ENCODE measurements around the gene ITPRIP. TPM values are rescaled to one million over a fixed set of nuclear protein-coding genes. Genes with fewer than 3 reads are reported as not detected.

The ITPRIP gene
- total RNA-seq, 4 donors from 2014 or later = 77.8 to 182 (median 141) TPM

GRCh38 chr10:104339469-104340110, 1.3 kb upstream of the ITPRIP start:
- no peak overlapping the region for H3K4me3 ChIP-seq (ENCODE audit: low read depth, poor library complexity, severe bottlenecking)
- intact Hi-C loops (cut with DNase I; ENCODE audit: low total_unique reads) = no loop called here
- peak in 1 of 2 donors; percentile 73 for DNase-seq (ENCODE audit: low spot score in 2 of 2)
- TF ChIP-seq CTCF (IDR thresholded peaks at IDR 0.05) (no peak), POLR2A (IDR thresholded peaks at IDR 0.05) (no peak)
- WGBS, 2 donors = 5 to 11% methylated on average over 11 of the region's 11 CpGs

GRCh38 chr10:104337521-104337984, 712 bp downstream of the ITPRIP start:
- no peak for TF ChIP-seq CTCF (IDR thresholded peaks at IDR 0.05)
- no peak for TF ChIP-seq POLR2A (IDR thresholded peaks at IDR 0.05)
- peak in 1 of 2 donors; percentile 90 for DNase-seq (ENCODE audit: low spot score in 2 of 2)
- intact Hi-C loops (cut with DNase I; ENCODE audit: low total_unique reads) = no loop called here
- H3K4me3 ChIP-seq (ENCODE audit: low read depth, poor library complexity, severe bottlenecking) = peak overlapping the region; percentile 89
- 0% methylated on average over 23 of the region's 23 CpGs for WGBS, 2 donors

GRCh38 chr10:104336821-104337467, 1.3 kb downstream of the ITPRIP start:
- WGBS, 2 donors = 4 to 9% methylated on average over 12 of the region's 12 CpGs
- DNase-seq (ENCODE audit: low spot score in 2 of 2) = no peak
- TF ChIP-seq CTCF (IDR thresholded peaks at IDR 0.05) (no peak), POLR2A (IDR thresholded peaks at IDR 0.05) (no peak)
- peak overlapping the region; percentile 89 for H3K4me3 ChIP-seq (ENCODE audit: low read depth, poor library complexity, severe bottlenecking)
- intact Hi-C loops (cut with DNase I; ENCODE audit: low total_unique reads) = no loop called here

GRCh38 chr10:104334965-104335650, 3.2 kb downstream of the ITPRIP start:
- 50 to 51% methylated on average over 13 of the region's 13 CpGs for WGBS, 2 donors
- peak in 1 of 2 donors; percentile 84 for DNase-seq (ENCODE audit: low spot score in 2 of 2)
- H3K4me3 ChIP-seq (ENCODE audit: low read depth, poor library complexity, severe bottlenecking) = no peak overlapping the region
- intact Hi-C loops (cut with DNase I; ENCODE audit: low total_unique reads) = no loop called here
- TF ChIP-seq CTCF (IDR thresholded peaks at IDR 0.05) (no peak), POLR2A (IDR thresholded peaks at IDR 0.05) (no peak)

GRCh38 chr10:104334561-104334960, 3.7 kb downstream of the ITPRIP start:
- 92 to 93% methylated on average over 6 of the region's 6 CpGs for WGBS, 2 donors

More at GRCh38 chr10:104334561-104334960, 3.7 kb downstream of the ITPRIP start:
- TF ChIP-seq POLR2A (IDR thresholded peaks at IDR 0.05) (no peak), CTCF (IDR thresholded peaks at IDR 0.05) (no peak)
- intact Hi-C loops (cut with DNase I; ENCODE audit: low total_unique reads) = no loop called here
- peak; percentile 13 to 66 for DNase-seq (ENCODE audit: low spot score in 2 of 2)
- no peak overlapping the region for H3K4me3 ChIP-seq (ENCODE audit: low read depth, poor library complexity, severe bottlenecking)

Data from lower leg skin (tissue), 4 donors.